Measurements from ENCODE around the gene CDC42. TPM values are rescaled to one million over a fixed set of nuclear protein-coding genes. Genes with fewer than 3 reads are reported as not detected.

The CDC42 gene
- total RNA-seq, 1 experiment from 2014 or later, result 217 TPM

DNA sequence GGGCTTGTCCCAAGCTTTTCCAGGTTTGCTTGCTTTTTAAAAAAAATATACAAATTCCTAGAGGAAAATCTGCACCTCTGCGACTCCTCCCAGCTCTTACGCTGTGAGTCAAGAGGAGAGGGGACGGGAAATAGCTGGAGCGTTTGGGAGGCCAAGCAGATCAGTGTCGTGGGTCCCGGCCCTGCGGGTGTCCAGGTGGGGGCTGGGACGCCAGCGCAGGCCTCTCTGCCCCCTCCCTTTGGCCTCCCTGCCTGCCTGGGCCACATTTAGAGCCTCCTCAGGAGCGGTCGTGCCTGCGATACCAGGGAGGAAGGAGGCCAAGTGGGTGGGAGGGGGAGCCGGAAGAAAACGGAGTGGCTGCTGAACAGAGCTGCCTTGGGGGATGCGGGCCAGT, 81.4 kb downstream of the CDC42 start:
- H3K9ac ChIP-seq (ENCODE audit: low read length), result no peak overlapping the region
- TF ChIP-seq FOSL1 (IDR thresholded peaks at IDR 0.05; ENCODE audit: low read depth), result no peak
- no peak for TF ChIP-seq JUND (IDR thresholded peaks at IDR 0.05)
- TF ChIP-seq EZH2 (IDR thresholded peaks at IDR 0.05), result no peak
- TF ChIP-seq CEBPB (IDR thresholded peaks at IDR 0.05; ENCODE audit: low read depth), result no peak
- TF ChIP-seq, protein P1, sequence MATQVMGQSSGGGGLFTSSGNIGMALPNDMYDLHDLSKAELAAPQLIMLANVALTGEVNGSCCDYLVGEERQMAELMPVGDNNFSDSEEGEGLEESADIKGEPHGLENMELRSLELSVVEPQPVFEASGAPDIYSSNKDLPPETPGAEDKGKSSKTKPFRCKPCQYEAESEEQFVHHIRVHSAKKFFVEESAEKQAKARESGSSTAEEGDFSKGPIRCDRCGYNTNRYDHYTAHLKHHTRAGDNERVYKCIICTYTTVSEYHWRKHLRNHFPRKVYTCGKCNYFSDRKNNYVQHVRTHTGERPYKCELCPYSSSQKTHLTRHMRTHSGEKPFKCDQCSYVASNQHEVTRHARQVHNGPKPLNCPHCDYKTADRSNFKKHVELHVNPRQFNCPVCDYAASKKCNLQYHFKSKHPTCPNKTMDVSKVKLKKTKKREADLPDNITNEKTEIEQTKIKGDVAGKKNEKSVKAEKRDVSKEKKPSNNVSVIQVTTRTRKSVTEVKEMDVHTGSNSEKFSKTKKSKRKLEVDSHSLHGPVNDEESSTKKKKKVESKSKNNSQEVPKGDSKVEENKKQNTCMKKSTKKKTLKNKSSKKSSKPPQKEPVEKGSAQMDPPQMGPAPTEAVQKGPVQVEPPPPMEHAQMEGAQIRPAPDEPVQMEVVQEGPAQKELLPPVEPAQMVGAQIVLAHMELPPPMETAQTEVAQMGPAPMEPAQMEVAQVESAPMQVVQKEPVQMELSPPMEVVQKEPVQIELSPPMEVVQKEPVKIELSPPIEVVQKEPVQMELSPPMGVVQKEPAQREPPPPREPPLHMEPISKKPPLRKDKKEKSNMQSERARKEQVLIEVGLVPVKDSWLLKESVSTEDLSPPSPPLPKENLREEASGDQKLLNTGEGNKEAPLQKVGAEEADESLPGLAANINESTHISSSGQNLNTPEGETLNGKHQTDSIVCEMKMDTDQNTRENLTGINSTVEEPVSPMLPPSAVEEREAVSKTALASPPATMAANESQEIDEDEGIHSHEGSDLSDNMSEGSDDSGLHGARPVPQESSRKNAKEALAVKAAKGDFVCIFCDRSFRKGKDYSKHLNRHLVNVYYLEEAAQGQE (IDR thresholded peaks at IDR 0.05; ENCODE audit: low read depth), result no peak
- TF ChIP-seq ELF1 (IDR thresholded peaks at IDR 0.05; ENCODE audit: borderline replicate concordance, low read depth), result no peak
- TF ChIP-seq SP1 (IDR thresholded peaks at IDR 0.05; ENCODE audit: low read depth), result no peak
- no peak for TF ChIP-seq SIN3A (IDR thresholded peaks at IDR 0.05; ENCODE audit: low read depth)
- TF ChIP-seq CBX3 (IDR thresholded peaks at IDR 0.05; ENCODE audit: low read depth), result no peak
- TF ChIP-seq, protein P2, sequence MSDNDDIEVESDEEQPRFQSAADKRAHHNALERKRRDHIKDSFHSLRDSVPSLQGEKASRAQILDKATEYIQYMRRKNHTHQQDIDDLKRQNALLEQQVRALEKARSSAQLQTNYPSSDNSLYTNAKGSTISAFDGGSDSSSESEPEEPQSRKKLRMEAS (IDR thresholded peaks at IDR 0.05), result no peak
- TF ChIP-seq, protein P3, sequence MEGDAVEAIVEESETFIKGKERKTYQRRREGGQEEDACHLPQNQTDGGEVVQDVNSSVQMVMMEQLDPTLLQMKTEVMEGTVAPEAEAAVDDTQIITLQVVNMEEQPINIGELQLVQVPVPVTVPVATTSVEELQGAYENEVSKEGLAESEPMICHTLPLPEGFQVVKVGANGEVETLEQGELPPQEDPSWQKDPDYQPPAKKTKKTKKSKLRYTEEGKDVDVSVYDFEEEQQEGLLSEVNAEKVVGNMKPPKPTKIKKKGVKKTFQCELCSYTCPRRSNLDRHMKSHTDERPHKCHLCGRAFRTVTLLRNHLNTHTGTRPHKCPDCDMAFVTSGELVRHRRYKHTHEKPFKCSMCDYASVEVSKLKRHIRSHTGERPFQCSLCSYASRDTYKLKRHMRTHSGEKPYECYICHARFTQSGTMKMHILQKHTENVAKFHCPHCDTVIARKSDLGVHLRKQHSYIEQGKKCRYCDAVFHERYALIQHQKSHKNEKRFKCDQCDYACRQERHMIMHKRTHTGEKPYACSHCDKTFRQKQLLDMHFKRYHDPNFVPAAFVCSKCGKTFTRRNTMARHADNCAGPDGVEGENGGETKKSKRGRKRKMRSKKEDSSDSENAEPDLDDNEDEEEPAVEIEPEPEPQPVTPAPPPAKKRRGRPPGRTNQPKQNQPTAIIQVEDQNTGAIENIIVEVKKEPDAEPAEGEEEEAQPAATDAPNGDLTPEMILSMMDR (IDR thresholded peaks at IDR 0.05 in 2 of 3, conservative IDR thresholded peaks at IDR 0.05 in 1 of 3; ENCODE audit: borderline replicate concordance in 1 of 3, insufficient read depth in 1 of 3, low read depth in 2 of 3, low read length in 2 of 3), result no peak
- TF ChIP-seq EGR1 (IDR thresholded peaks at IDR 0.05; ENCODE audit: low read depth), result no peak
- no peak for TF ChIP-seq TCF7L2 (IDR thresholded peaks at IDR 0.05; ENCODE audit: borderline replicate concordance, extremely low read depth, insufficient read depth, insufficient read length)
- TF ChIP-seq ZFX (IDR thresholded peaks at IDR 0.05), result no peak
- no peak for TF ChIP-seq EZH2phosphoT487 (IDR thresholded peaks at IDR 0.05; ENCODE audit: borderline replicate concordance)
- TF ChIP-seq POLR2AphosphoS5 (IDR thresholded peaks at IDR 0.05; ENCODE audit: low read depth, low read length), result no peak
- no peak for TF ChIP-seq SRF (IDR thresholded peaks at IDR 0.05; ENCODE audit: low read depth)
- TF ChIP-seq YY1 (IDR thresholded peaks at IDR 0.05; ENCODE audit: extremely low read depth, insufficient replicate concordance, low read depth, low read length), result no peak
- H3K9me3 ChIP-seq (ENCODE audit: control insufficient read depth in 1 of 2, insufficient read depth in 1 of 2, low read depth in 1 of 2, low read length in 2 of 2), result no peaks in the 10 kb centered on the region
- ChIA-PET RAD21 (ENCODE audit: low non-redundant PET in 1 of 2, low total read pairs in 2 of 2, uncharacterized antibody in 2 of 2, unreplicated experiment in 2 of 2) (interaction anchor here in 1 of 2 experiments (1.3 kb wide), 1 partner anchor 283 kb away, joined by 3 read pairs; no protein-coding TSS in a partner anchor), CTCF (no interaction called here), POLR2A (no interaction called here)
- H3K27me3 ChIP-seq (ENCODE audit: insufficient read depth, low read length), result no peaks in the 10 kb centered on the region
- no peak for DNase-seq (ENCODE audit: low read depth, low spot score)
- H3K4me3 ChIP-seq (replicated peaks in 1 of 2; ENCODE audit: low read depth in 1 of 2, low read length in 2 of 2), result no peak overlapping the region
- H3K4me2 ChIP-seq (ENCODE audit: low read length), result no peak overlapping the region
- no peaks in the 10 kb centered on the region for H3K36me3 ChIP-seq (ENCODE audit: control insufficient read depth in 1 of 2, insufficient read depth in 2 of 2, low read length in 2 of 2)
- H3K79me2 ChIP-seq (ENCODE audit: insufficient read depth, low read length), result no peaks in the 10 kb centered on the region
- no peak overlapping the region for H3K27ac ChIP-seq (ENCODE audit: low read depth, low read length)
- no TSS peak for BruUV-seq (replicated peaks)
- peaks cover 5 to 13% of the 10 kb centered on the region in 2 experiments for H3K4me1 ChIP-seq (ENCODE audit: control insufficient read depth in 1 of 2, insufficient read depth in 2 of 2, low read length in 2 of 2)
- ATAC-seq, result no peak
- H3K9me2 ChIP-seq (ENCODE audit: insufficient read depth), result no peaks in the 10 kb centered on the region
- no peaks in the 10 kb centered on the region for H4K20me1 ChIP-seq (ENCODE audit: insufficient read depth)
- intact Hi-C loops (cut with micrococcal nuclease), result loop anchor here (5.0 kb wide), 1 partner anchor 508 kb away; the partner anchor contains the start of gene C1QC
- no peak overlapping the region for H2AFZ ChIP-seq (ENCODE audit: low read depth, low read length, poor library complexity, severe bottlenecking)
